RPMI8226 (cell line): Measurements from ENCODE around the gene SMIM10L2A.
"Not testable (repeated sequence)": the region's sequence is repeated elsewhere in the genome, so short reads cannot be mapped to it uniquely, and the experiment has no call there.

Experiments
- DNase-seq: peaks from one replicate; pipeline ENCODE4 v3.0.0-alpha.2; 2015

The SMIM10L2A gene

DNA sequence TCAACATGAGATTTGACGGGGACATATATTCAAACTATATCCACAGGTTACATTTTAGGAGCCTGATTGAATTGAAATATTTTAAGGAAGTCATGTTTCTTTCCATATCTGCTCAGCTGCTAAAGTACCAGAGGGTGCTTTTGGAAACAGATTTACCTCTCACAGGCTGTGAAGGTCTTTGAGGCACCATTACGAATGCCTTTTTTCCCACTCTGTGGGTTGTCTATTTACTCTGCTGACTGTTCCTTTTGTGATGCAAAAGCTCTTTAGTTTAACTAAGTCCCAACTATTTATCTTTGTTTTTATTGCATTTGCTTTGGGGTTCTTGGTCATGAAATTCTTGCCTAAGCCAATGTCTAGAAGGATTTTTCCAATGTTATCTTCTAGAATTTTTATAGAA lies 40.0 kb downstream of the SMIM10L2A start:
- DNase-seq, result not testable (repeated sequence)

GRCh38 chrX:135463937-135464336 lies 42.2 kb downstream of the SMIM10L2A start:
- peak; percentile 15 for DNase-seq

- no peak for DNase-seq
Measured at GRCh38 chrX:135476378-135476777, 54.6 kb downstream of the SMIM10L2A start.

DNA sequence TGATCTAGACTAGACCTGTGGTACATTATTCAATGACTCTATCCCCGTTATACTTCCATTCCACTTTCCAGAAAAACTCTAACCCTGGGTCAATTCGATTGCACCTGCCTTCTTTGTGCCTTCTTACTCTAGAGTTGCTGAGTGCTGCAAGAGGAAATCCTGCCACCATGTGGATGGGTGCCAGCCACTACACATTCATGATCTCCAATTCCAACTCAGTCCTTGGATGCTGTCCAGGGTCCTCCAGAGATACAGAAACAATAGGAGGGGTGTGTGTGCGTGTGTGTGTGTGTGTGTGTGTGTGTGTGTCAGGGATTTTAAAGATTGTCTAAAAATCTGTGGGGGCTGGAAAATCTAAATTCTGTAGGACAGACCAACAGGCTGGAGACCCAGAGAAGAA lies 55.8 kb downstream of the SMIM10L2A start:
- DNase-seq, result peak; percentile 75
